Measurements from ENCODE around the gene ABHD17A.

ABHD17A gene

GRCh38 chr19:1850809-1851653 is 34.3 kb downstream of the ABHD17A start:
- no peak for DNase-seq

- no peak for DNase-seq
Observed at GRCh38 chr19:1849886-1850398, 35.4 kb downstream of the ABHD17A start.

- DNase-seq: no peak
Observed at GRCh38 chr19:1849132-1849474, 36.2 kb downstream of the ABHD17A start.

GRCh38 chr19:1848399-1849131 is 36.7 kb downstream of the ABHD17A start, which contains the start of gene REXO1:
Gene REXO1, minus strand, starts transcription at chr19:1848483. Its CDS starts 125 bp downstream, at chr19:1848358.
- peak; percentile 94 for DNase-seq

- no peak for DNase-seq
Observed at GRCh38 chr19:1847684-1848398, 37.5 kb downstream of the ABHD17A start.

- DNase-seq: no peak
Observed at GRCh38 chr19:1847348-1847683, 38.0 kb downstream of the ABHD17A start.

- DNase-seq: no peak
Observed at GRCh38 chr19:1846517-1847204, 38.6 kb downstream of the ABHD17A start.

GRCh38 chr19:1845642-1846041 is 39.7 kb downstream of the ABHD17A start:
- DNase-seq: no peak

GRCh38 chr19:1845125-1845515 is 40.2 kb downstream of the ABHD17A start:
- no peak for DNase-seq

- no peak for DNase-seq
Observed at GRCh38 chr19:1844513-1845124, 40.7 kb downstream of the ABHD17A start.

- DNase-seq: no peak
Observed at GRCh38 chr19:1843646-1844394, 41.5 kb downstream of the ABHD17A start.

GRCh38 chr19:1843116-1843515 is 42.2 kb downstream of the ABHD17A start:
- DNase-seq: no peak

- no peak for DNase-seq
Observed at GRCh38 chr19:1841209-1841924, 43.9 kb downstream of the ABHD17A start.

- no peak for DNase-seq
Observed at GRCh38 chr19:1840541-1841115, 44.7 kb downstream of the ABHD17A start.

- DNase-seq: no peak
Observed at GRCh38 chr19:1839658-1840540, 45.4 kb downstream of the ABHD17A start.

- no peak for DNase-seq
Observed at GRCh38 chr19:1837625-1838105, 47.6 kb downstream of the ABHD17A start.

GRCh38 chr19:1837222-1837565 is 48.1 kb downstream of the ABHD17A start:
- no peak for DNase-seq

GRCh38 chr19:1836458-1837221 is 48.7 kb downstream of the ABHD17A start:
- no peak for DNase-seq

GRCh38 chr19:1833540-1833939 is 51.8 kb downstream of the ABHD17A start:
- no peak for DNase-seq

All from NCI-H1417 treated with DMSO at 0.1 percent for 48 hours (cell line).